Measurements from ENCODE around the gene ASS1.

- no peak for TF ChIP-seq MYC (CRISPR knock-in tag; IDR thresholded peaks at IDR 0.05; ENCODE audit: borderline replicate concordance)
- no peak for TF ChIP-seq POLR2A (IDR thresholded peaks at IDR 0.05; ENCODE audit: insufficient read depth in 1 of 2, low read depth in 2 of 2, low read length in 2 of 2)
- no peak for TF ChIP-seq ARHGAP35 (CRISPR knock-in tag; IDR thresholded peaks at IDR 0.05; ENCODE audit: borderline replicate concordance)
- TF ChIP-seq ZNF460 (CRISPR knock-in tag; IDR thresholded peaks at IDR 0.05; ENCODE audit: borderline replicate concordance): no peak
- TF ChIP-seq CTCF (CRISPR knock-in tag; IDR thresholded peaks at IDR 0.05): no peak
- TF ChIP-seq RFX1 (IDR thresholded peaks at IDR 0.05): no peak
- TF ChIP-seq MAFK (conservative IDR thresholded peaks at IDR 0.05 in 1 of 2, IDR thresholded peaks at IDR 0.05 in 1 of 2; ENCODE audit: low read length in 2 of 2): no peak
Measured at GRCh38 chr9:130395810-130396435, 48.8 kb upstream of the ASS1 start.

All from HepG2 (cell line).